GM21526 (cell line): ENCODE data around the gene BBOX1.
"Not testable (repeated sequence)": the region's sequence is repeated elsewhere in the genome, so short reads cannot be mapped to it uniquely, and the experiment has no call there.

Source experiments
- ATAC-seq: cut with Tn5 transposase; IDR thresholded peaks from one replicate; pipeline ENCODE4 v1.9.1; 2021; ENCODE audit warnings: moderate library complexity; ENCODE audit not compliant: unreplicated experiment, low FRiP score

Gene BBOX1

GRCh38 chr11:27040302-27041115 is at the start of gene BBOX1:
BBOX1 (plus strand) TSS chr11:27040815; CDS start chr11:27055431, 14,616 bp downstream.
- no peak for ATAC-seq

- ATAC-seq: no peak
Measured at GRCh38 chr11:26992031-26992541, 48.5 kb upstream of the BBOX1 start.

- ATAC-seq: no peak
Measured at GRCh38 chr11:26993965-26994457, 46.6 kb upstream of the BBOX1 start, which contains the start of gene FIBIN. FIBIN (plus strand) TSS chr11:26994112; CDS start chr11:26994527, 415 bp downstream.

- no peak for ATAC-seq
Measured at GRCh38 chr11:26994631-26995095, 46.0 kb upstream of the BBOX1 start.

- ATAC-seq: no peak
Measured at GRCh38 chr11:26995701-26996460, 44.7 kb upstream of the BBOX1 start.

GRCh38 chr11:26997378-26997777 is 43.2 kb upstream of the BBOX1 start:
- no peak for ATAC-seq

GRCh38 chr11:27001136-27001730 is 39.4 kb upstream of the BBOX1 start:
- ATAC-seq: not testable (repeated sequence)

- no peak for ATAC-seq
Measured at GRCh38 chr11:27002431-27002830, 38.2 kb upstream of the BBOX1 start.

GRCh38 chr11:27002838-27003237 is 37.8 kb upstream of the BBOX1 start:
- no peak for ATAC-seq

- ATAC-seq: no peak
Measured at GRCh38 chr11:27004103-27004502, 36.5 kb upstream of the BBOX1 start.

- ATAC-seq: no peak
Measured at GRCh38 chr11:27008811-27009535, 31.6 kb upstream of the BBOX1 start.

GRCh38 chr11:27011560-27012233 is 28.9 kb upstream of the BBOX1 start:
- ATAC-seq: no peak

GRCh38 chr11:27012234-27012921 is 28.2 kb upstream of the BBOX1 start:
- no peak for ATAC-seq

- no peak for ATAC-seq
Measured at GRCh38 chr11:27013781-27014361, 26.7 kb upstream of the BBOX1 start.

GRCh38 chr11:27018902-27019529 is 21.6 kb upstream of the BBOX1 start:
- no peak for ATAC-seq

- ATAC-seq: no peak
Measured at GRCh38 chr11:27020751-27021150, 19.9 kb upstream of the BBOX1 start.

- no peak for ATAC-seq
Measured at GRCh38 chr11:27022659-27023251, 17.9 kb upstream of the BBOX1 start.

GRCh38 chr11:27024865-27025264 is 15.8 kb upstream of the BBOX1 start:
- ATAC-seq: no peak
